Measurements from ENCODE around the gene CIPC.

Gene CIPC

DNA sequence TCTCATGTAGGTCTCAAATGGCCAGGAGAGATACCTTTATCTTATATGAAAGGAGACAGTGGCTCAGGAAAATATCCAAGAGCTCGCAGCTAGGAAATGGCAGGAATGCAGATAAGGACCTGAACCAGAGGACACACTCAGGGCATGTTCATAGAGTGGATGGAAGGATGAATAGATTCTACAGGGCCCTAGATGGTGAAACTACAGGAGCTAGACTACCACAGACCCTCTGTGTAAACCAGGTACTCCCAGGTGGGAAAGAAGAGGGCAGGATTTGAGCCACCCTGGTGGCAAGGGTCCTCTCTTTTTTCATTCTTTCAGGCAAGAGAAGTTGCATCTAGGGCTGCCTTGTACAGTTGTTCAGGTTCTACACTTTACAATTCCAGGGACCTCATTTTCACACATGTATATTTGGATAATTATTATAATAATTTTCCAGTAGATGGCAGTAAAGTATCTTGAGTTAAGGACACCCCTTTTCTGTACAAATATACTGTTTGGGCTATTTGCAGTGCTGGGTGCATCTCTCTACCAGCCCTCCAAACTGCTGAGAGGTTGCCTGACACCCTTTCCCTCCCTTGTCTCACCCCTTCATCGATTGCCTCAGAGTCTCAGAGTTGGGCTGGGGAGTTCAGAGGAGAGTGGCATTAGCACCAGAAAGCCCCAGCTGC lies 54.0 kb downstream of the CIPC start:
- peak; percentile 70 for DNase-seq (ENCODE audit: low spot score)

DNA sequence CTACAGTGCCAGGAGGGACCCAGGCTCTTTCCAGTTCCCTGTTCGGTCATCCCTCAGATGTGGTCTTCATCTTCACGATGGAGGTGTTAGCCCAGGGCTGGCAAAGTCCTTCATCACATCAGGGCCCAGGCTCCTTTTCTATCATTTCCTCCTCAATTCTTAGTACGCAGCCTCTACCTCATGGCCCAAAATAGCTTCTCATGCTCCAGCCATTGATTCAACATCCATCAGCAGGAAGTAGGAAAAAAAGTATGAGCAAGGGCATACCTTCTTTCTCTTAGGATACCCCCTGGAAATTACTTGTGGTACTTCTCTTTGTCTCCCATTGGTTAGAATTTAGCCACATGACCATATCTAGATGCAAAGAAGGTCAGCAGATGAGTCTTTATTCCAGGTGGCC lies 55.7 kb downstream of the CIPC start:
- DNase-seq (ENCODE audit: low spot score), result no peak

- DNase-seq (ENCODE audit: low spot score), result no peak
Observed at GRCh38 chr14:77154421-77154820, 56.4 kb downstream of the CIPC start.

DNA sequence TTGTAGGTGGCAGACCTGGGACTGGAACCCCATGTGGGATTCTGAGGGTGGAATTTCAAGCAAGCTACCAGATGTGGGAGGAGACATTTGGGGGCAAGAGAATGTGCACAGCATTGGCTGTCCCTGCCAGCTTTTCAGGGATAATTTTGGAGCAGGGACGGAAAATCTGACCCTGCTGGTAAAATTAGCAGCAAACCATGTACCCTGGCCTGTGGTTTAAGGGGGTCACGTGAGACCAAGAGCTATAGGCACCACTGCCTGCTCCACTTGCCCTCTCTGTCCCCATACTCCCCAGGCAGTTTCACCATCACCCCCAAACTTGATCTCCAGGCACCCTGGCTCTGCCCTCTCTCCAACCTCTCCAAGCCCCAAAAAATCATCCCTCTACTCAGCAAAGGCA lies 57.0 kb downstream of the CIPC start:
- no peak for DNase-seq (ENCODE audit: low spot score)

DNA sequence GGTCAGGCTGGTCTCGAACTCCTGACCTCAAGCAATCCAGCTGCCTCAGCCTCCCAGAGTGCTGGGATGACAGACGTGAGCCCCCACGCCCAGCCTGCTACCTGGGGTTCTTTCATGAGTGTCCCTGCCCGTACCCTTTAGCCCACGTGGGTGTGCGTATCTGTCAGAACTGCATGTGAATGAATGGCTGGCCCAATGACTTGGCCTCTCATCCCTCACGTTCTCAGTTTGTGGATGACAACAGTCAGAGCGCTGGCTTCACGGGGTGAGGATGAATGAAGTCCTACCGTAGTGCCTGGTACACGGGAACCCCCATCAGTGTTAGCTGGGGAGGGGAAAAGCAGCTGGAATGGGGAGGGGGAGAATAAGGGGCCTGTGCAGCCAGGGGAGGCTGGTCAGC lies 59.7 kb downstream of the CIPC start:
- peak; percentile 17 for DNase-seq (ENCODE audit: low spot score)

- peak; percentile 91 for DNase-seq (ENCODE audit: low spot score)
Observed at GRCh38 chr14:77158175-77158881, 60.3 kb downstream of the CIPC start.

DNA sequence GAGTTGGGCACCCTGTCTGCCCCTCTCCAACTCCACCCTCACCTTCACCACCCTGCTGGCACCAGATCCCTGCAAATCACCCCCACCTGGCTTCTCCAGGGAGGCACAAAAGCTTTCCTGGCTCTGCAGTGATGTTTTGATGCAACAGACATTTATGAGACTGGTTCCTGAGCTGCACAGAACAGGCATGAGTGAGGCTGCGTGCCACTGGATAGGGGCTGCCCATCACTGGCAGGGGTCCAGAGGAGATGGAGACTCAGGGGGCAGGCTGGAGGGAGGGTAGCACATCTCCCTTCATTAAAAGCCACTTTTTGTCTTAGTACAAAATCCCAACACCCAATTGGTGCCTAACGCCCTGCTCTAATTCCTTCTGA lies 60.8 kb downstream of the CIPC start:
- DNase-seq (ENCODE audit: low spot score), result no peak

DNA sequence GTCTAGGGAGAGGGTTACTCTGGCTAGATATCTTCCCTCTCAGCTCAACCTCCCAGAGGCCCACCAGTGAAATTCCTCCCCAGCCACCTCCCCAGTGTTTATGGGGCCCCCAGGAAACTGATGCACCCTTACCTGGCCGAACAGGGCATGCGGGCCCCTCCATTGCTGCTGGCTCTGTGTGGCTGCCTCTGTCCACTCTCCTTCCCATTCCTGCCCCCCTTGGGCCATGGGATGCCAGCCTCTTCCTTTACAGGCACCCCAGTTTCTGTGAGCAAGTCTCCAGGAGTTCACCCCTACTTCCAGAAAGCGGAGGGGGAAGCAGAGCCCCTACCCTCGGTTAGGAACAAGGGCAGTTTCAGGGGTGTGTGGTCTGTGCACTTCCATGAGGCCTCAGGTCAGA lies 63.0 kb downstream of the CIPC start:
- peak; percentile 5 for DNase-seq (ENCODE audit: low spot score)
